SIG-M5 (cell line): Measurements from ENCODE around the gene TM9SF4.
"Not testable (repeated sequence)": the region's sequence is repeated elsewhere in the genome, so short reads cannot be mapped to it uniquely, and the experiment has no call there.

Experiments used
- DNase-seq: peaks from one replicate; lab custom pipeline; 2025; lab: John Stamatoyannopoulos, UW

TM9SF4 gene

GRCh38 chr20:32190616-32191415, 81.3 kb downstream of the TM9SF4 start:
- DNase-seq: no peak

- DNase-seq: no peak
Measured at GRCh38 chr20:32191422-32191821, 81.9 kb downstream of the TM9SF4 start.

GRCh38 chr20:32191873-32192272, 82.4 kb downstream of the TM9SF4 start:
- no peak for DNase-seq

- no peak for DNase-seq
Measured at GRCh38 chr20:32192698-32193097, 83.2 kb downstream of the TM9SF4 start.

- not testable (repeated sequence) for DNase-seq
Measured at GRCh38 chr20:32193336-32193735, 83.8 kb downstream of the TM9SF4 start.

- DNase-seq: no peak
Measured at GRCh38 chr20:32193996-32194395, 84.5 kb downstream of the TM9SF4 start.

GRCh38 chr20:32195581-32195980, 86.1 kb downstream of the TM9SF4 start:
- no peak for DNase-seq

- DNase-seq: not testable (repeated sequence)
Measured at GRCh38 chr20:32196613-32197012, 87.1 kb downstream of the TM9SF4 start.

GRCh38 chr20:32197136-32197535, 87.6 kb downstream of the TM9SF4 start:
- DNase-seq: not testable (repeated sequence)

- no peak for DNase-seq
Measured at GRCh38 chr20:32199006-32199405, 89.5 kb downstream of the TM9SF4 start.

GRCh38 chr20:32201296-32201976, 91.9 kb downstream of the TM9SF4 start:
- DNase-seq: no peak

- DNase-seq: no peak
Measured at GRCh38 chr20:32201977-32202363, 92.5 kb downstream of the TM9SF4 start.

GRCh38 chr20:32203356-32204204, 94.1 kb downstream of the TM9SF4 start:
- DNase-seq: no peak

- no peak for DNase-seq
Measured at GRCh38 chr20:32204205-32205109, 94.9 kb downstream of the TM9SF4 start.

- peak; percentile 94 for DNase-seq
Measured at GRCh38 chr20:32205110-32205842, 95.8 kb downstream of the TM9SF4 start.

- DNase-seq: no peak
Measured at GRCh38 chr20:32205843-32206759, 96.6 kb downstream of the TM9SF4 start.

GRCh38 chr20:32206760-32207625, 97.5 kb downstream of the TM9SF4 start:
- no peak for DNase-seq

- DNase-seq: no peak
Measured at GRCh38 chr20:32207626-32208498, 98.3 kb downstream of the TM9SF4 start, which contains the start of the genes PLAGL2 and POFUT1. PLAGL2 (minus strand) TSS chr20:32207743; CDS start chr20:32202178, 5,565 bp downstream. POFUT1 (plus strand) TSS chr20:32207880; CDS start chr20:32207942, 62 bp downstream.
